Tibial artery (tissue), 4 donors: Measurements from ENCODE around the gene GCGR.

Experiments used
- DNase-seq, 2 donors: peaks; one replicate each; pipeline ENCODE4 v3.0.0-alpha.2; 2019
- H3K27ac ChIP-seq, 2 donors: fragments of 200-600 bp; sonication (generic) in 1 of 2; 1 replicate in 1 of 2; 2 replicates in 1 of 2; pipeline ENCODE4 v1.5.1; 2018 to 2019; ENCODE audit warnings: mild to moderate bottlenecking in 1 of 2
- H3K27me3 ChIP-seq, 2 donors: fragments of 200-600 bp; sonication (generic) in 1 of 2; one replicate each; pipeline versions ENCODE4 v1.5.1 to v1.6.0; 2016 to 2019
- H3K36me3 ChIP-seq, 3 donors: fragments of 200-600 bp; sonication (generic) in 2 of 3; one replicate each; pipeline ENCODE4 v1.5.1; 2016 to 2019; ENCODE audit warnings: mild to moderate bottlenecking in 2 of 3
- H3K4me1 ChIP-seq, 4 donors: fragments of 200-600 bp; sonication (generic) in 2 of 4; 1 replicate in 3 of 4; 2 replicates in 1 of 4; pipeline ENCODE4 v1.5.1; 2016 to 2019
- H3K4me3 ChIP-seq, 2 donors: fragments of 200-600 bp; sonication (generic) in 1 of 2; 1 replicate in 1 of 2; 2 replicates in 1 of 2; pipeline ENCODE4 v1.5.1; 2018 to 2019; ENCODE audit warnings: mild to moderate bottlenecking in 2 of 2
- H3K9me3 ChIP-seq, 3 donors: fragments of 200-600 bp; sonication (generic) in 1 of 3; one replicate each; pipeline ENCODE4 v1.5.1; 2016 to 2019
- intact Hi-C: fragments of 100-400 bp; cut with DNase I; formaldehyde crosslinking; loops from one replicate; pipeline ENCODE4 v1.15.0; 2023; ENCODE audit warnings: low total_unique reads
- TF ChIP-seq, protein P1 (sequence below), 2 experiments: fragments of 200-600 bp in 1 of 2; fragments of 450-650 bp in 1 of 2; IDR thresholded peaks; one replicate each; pipeline ENCODE4 v1.5.1; 2017 to 2019; ENCODE audit warnings: antibody characterized with exemption in 2 of 2, mild to moderate bottlenecking in 1 of 2, moderate library complexity in 1 of 2

The GCGR gene

DNA sequence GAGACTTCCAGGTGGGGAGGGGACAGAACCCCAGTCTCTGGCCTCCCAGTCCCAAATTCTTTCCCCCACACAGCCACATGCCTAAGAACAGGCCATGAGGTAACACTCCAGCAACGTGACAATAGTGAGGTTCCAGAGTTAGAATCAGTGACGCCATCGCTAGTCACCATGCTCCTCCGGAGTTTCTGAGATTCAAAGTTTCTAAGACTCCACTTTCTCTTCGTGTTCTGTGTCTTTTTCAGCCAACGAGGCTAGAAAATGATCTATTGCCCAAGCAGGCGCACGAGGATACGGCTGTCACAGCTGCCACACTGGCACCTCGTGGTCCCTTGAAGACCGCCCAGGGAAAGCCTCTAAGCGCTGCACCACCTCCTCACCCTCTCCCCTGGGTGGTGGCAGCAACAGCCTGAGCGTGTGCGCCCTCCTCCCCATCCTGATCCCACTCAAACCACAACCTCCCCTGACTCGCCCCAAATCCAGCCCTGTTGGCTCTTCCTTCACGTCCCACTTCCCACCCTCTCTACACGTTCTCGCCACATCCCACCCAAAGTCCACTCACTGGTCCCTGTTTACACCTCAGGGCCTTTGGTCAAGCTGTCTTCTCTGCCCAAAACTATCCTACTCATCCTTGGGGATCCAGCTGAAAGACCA is 28.1 kb downstream of the GCGR start:
- Histone ChIP-seq H3K9me3 (no peaks in the 10 kb centered on the region), H3K4me1 (peaks cover 0 to 32% (median 25%) of the 10 kb centered on the region in 4 donors), H3K4me3 (peak overlapping the region; percentile 69 to 85), H3K27ac (peak overlapping the region; percentile 91 to 96), H3K36me3 (peaks cover 0 to 5% (median 0%) of the 10 kb centered on the region in 3 donors), H3K27me3 (no peaks in the 10 kb centered on the region)
- TF ChIP-seq, protein P1, sequence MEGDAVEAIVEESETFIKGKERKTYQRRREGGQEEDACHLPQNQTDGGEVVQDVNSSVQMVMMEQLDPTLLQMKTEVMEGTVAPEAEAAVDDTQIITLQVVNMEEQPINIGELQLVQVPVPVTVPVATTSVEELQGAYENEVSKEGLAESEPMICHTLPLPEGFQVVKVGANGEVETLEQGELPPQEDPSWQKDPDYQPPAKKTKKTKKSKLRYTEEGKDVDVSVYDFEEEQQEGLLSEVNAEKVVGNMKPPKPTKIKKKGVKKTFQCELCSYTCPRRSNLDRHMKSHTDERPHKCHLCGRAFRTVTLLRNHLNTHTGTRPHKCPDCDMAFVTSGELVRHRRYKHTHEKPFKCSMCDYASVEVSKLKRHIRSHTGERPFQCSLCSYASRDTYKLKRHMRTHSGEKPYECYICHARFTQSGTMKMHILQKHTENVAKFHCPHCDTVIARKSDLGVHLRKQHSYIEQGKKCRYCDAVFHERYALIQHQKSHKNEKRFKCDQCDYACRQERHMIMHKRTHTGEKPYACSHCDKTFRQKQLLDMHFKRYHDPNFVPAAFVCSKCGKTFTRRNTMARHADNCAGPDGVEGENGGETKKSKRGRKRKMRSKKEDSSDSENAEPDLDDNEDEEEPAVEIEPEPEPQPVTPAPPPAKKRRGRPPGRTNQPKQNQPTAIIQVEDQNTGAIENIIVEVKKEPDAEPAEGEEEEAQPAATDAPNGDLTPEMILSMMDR (IDR thresholded peaks at IDR 0.05): no peak
- peak; percentile 31 to 85 for DNase-seq
- intact Hi-C loops: no loop called here

GRCh38 chr17:81832608-81833159 is 28.7 kb downstream of the GCGR start:
- intact Hi-C loops: no loop called here
- TF ChIP-seq, protein P1 (IDR thresholded peaks at IDR 0.05): no peak
- Histone ChIP-seq H3K4me1 (peaks cover 0 to 32% (median 25%) of the 10 kb centered on the region in 4 donors), H3K27ac (peak overlapping the region; percentile 91 to 96), H3K27me3 (no peaks in the 10 kb centered on the region), H3K36me3 (peaks cover 0 to 5% (median 0%) of the 10 kb centered on the region in 3 donors), H3K9me3 (no peaks in the 10 kb centered on the region), H3K4me3 (peak overlapping the region; percentile 69 to 85)
- peak in 1 of 2 donors; percentile 75 for DNase-seq

DNA sequence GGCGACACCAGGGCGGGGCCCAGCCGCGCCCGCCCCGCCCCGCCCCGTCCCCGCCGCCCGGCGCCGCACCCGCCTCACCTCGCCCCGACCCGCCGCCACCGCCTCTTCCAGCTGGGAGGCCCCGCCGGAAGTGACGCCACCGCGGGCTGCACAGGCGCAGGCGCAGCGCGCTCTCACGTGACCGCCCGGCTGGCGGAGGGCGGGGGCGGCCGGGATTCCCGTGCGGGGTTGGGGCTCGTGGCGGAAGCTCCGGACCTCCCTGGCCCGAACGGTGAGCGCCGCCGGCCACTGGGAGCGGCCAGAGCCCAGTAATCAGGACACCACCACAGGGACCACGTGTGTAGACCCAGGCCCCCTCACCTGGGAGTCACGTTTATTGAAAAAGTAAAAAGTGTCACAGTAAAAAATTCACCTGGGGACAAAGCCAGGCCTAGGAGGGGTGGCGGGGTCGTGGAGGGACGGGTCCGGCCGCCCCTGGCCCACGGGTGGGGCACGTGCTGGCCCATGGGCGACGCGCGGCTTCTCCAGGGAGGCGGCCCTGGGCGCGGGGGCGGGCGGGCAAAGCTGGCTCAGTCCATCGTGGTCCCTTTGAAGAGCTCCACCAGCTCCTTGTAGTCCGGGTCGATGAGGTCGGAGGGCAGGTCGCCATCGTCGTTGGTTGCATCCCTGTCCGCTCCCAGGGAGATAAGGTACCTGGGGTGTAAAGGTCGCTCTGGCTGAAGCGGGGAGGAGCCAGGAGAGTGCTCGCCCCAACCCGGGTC is 29.4 kb downstream of the GCGR start, which contains the start of gene MCRIP1:
Gene MCRIP1 (minus strand): TSS at position 132 of the 761 bp plus-strand sequence. CDS start 8,785 bp downstream, outside the sequence.
- no peaks in the 10 kb centered on the region for H3K9me3 ChIP-seq
- intact Hi-C loops: no loop called here
- peak within 1 kb of the TSS; percentile 69 to 85 for H3K4me3 ChIP-seq
- H3K27ac ChIP-seq: peak within 1 kb of the TSS; percentile 91 to 96
- H3K27me3 ChIP-seq: no peaks in the 10 kb centered on the region
- peak; percentile 94 to 97 for DNase-seq
- TF ChIP-seq, protein P1 (IDR thresholded peaks at IDR 0.05): no peak
- H3K4me1 ChIP-seq: peaks cover 0 to 32% (median 23%) of the 10 kb centered on the region in 4 donors
- H3K36me3 ChIP-seq: peaks cover 0 to 5% (median 0%) of the 10 kb centered on the region in 3 donors

GRCh38 chr17:81833921-81834830 is 30.2 kb downstream of the GCGR start:
- no peak for DNase-seq
- intact Hi-C loops: no loop called here
- TF ChIP-seq, protein P1 (IDR thresholded peaks at IDR 0.05): no peak
- peaks cover 0 to 32% (median 22%) of the 10 kb centered on the region in 4 donors for H3K4me1 ChIP-seq
- H3K27ac ChIP-seq: peak overlapping the region; percentile 87 to 96
- H3K27me3 ChIP-seq: no peaks in the 10 kb centered on the region
- peak overlapping the region; percentile 69 to 85 for H3K4me3 ChIP-seq
- peaks cover 0 to 5% (median 0%) of the 10 kb centered on the region in 3 donors for H3K36me3 ChIP-seq
- H3K9me3 ChIP-seq: no peaks in the 10 kb centered on the region

DNA sequence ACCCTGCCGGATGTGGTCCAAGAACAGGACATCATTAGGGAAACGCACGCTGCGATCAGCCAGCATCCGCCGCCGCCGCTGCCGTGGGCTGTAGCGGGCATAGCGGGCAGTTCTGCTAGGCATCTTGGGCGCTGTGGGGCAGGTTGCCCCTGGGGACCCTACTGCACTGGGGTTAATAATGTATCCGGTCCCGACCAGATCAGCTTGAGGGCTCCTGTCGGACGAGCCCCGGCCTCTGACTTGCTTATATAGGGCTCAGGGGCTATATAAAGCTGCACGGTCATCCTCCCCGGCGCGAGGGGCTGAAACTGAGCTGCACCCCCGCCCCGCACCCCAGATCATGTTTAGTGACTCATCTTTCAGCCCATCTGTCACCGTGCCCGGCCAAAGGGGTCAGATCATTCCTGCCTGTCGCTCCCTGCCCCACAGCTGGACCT is 30.9 kb downstream of the GCGR start, which contains the start of gene PPP1R27:
Gene PPP1R27 (minus strand): TSS at position 220 of the 437 bp plus-strand sequence. CDS start 97 bp downstream, at position 123.
- peaks cover 0 to 2% (median 0%) of the 10 kb centered on the region in 3 donors for H3K36me3 ChIP-seq
- H3K27me3 ChIP-seq: no peaks in the 10 kb centered on the region
- TF ChIP-seq, protein P1 (IDR thresholded peaks at IDR 0.05): no peak
- H3K9me3 ChIP-seq: no peaks in the 10 kb centered on the region
- peak within 1 kb of the TSS; percentile 87 to 96 for H3K27ac ChIP-seq
- no peak for DNase-seq
- peak within 1 kb of the TSS; percentile 69 to 85 for H3K4me3 ChIP-seq
- intact Hi-C loops: no loop called here
- H3K4me1 ChIP-seq: peaks cover 0 to 28% (median 20%) of the 10 kb centered on the region in 4 donors
